ENCODE measurements around the gene PFN3.

Gene PFN3

DNA sequence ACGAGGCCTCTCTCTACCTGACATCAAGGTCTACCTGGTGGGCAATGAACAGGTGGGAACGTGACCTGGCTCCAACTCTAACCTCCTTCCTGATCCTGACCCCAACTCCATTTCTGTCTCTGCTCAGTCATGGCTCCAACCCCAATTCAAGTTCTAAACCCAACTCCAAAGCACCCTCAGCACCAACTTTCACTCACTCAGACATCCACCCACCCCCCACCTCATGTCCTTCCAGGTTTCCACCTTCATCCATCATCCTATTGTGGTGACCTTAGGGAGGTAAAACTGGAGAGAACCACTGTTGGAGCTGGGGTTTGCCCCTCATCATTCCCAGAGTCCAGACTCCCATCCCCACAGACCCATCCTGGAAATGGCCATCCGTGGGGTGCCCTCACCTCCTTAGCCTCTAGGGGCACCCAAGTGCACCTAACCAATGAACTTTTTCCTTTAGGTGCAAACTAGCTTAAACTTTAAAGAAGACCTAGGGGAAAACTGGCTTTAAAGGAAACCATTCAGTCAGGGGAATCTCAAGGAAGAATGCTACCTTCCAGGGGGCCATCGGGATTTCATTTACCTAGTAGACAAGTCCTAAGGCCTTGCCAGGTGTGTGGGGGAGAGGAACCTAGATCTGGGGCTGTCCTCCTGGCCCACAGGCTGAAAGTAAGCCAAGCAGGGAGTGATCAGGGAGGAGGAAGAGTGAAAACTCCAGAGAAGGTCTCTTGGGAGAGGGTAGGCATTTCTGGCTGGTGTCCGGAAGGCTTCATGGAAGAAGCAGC, 31.4 kb downstream of the PFN3 start:
- Histone ChIP-seq H3K9me3 (ENCODE audit: insufficient read depth, low read length, severe bottlenecking) (no peaks in the 10 kb centered on the region), H2AFZ (ENCODE audit: low read depth, low read length) (no peak overlapping the region), H3K4me2 (ENCODE audit: insufficient read depth, low read length) (no peak overlapping the region), H4K20me1 (ENCODE audit: insufficient read depth, low read length) (no peaks in the 10 kb centered on the region), H3K79me2 (ENCODE audit: insufficient read depth, low read length) (no peaks in the 10 kb centered on the region), H3K27me3 (ENCODE audit: insufficient read depth, low read length, poor library complexity) (no peaks in the 10 kb centered on the region), H3K4me3 (ENCODE audit: low read depth in 1 of 2, low read length in 2 of 2) (no peak overlapping the region), H3K9ac (ENCODE audit: low read depth, low read length) (no peak overlapping the region), H3K27ac (ENCODE audit: low read length) (no peak overlapping the region), H3K36me3 (ENCODE audit: insufficient read depth, low read length) (no peaks in the 10 kb centered on the region), H3K4me1 (ENCODE audit: insufficient read depth, low read length) (peaks cover 12% of the 10 kb centered on the region)
- TF ChIP-seq, protein P1, sequence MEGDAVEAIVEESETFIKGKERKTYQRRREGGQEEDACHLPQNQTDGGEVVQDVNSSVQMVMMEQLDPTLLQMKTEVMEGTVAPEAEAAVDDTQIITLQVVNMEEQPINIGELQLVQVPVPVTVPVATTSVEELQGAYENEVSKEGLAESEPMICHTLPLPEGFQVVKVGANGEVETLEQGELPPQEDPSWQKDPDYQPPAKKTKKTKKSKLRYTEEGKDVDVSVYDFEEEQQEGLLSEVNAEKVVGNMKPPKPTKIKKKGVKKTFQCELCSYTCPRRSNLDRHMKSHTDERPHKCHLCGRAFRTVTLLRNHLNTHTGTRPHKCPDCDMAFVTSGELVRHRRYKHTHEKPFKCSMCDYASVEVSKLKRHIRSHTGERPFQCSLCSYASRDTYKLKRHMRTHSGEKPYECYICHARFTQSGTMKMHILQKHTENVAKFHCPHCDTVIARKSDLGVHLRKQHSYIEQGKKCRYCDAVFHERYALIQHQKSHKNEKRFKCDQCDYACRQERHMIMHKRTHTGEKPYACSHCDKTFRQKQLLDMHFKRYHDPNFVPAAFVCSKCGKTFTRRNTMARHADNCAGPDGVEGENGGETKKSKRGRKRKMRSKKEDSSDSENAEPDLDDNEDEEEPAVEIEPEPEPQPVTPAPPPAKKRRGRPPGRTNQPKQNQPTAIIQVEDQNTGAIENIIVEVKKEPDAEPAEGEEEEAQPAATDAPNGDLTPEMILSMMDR (IDR thresholded peaks at IDR 0.05; ENCODE audit: borderline replicate concordance, extremely low read depth, low read length, poor library complexity, severe bottlenecking), result peak; percentile 81
- TF ChIP-seq EZH2 (IDR thresholded peaks at IDR 0.05; ENCODE audit: borderline replicate concordance, low read depth, low read length, severe bottlenecking), result no peak
- ATAC-seq (ENCODE audit: insufficient read depth, low read depth) (peak; percentile 70; the same call in 2 of the 3 replicates), DNase-seq (peak; percentile 40)

DNA sequence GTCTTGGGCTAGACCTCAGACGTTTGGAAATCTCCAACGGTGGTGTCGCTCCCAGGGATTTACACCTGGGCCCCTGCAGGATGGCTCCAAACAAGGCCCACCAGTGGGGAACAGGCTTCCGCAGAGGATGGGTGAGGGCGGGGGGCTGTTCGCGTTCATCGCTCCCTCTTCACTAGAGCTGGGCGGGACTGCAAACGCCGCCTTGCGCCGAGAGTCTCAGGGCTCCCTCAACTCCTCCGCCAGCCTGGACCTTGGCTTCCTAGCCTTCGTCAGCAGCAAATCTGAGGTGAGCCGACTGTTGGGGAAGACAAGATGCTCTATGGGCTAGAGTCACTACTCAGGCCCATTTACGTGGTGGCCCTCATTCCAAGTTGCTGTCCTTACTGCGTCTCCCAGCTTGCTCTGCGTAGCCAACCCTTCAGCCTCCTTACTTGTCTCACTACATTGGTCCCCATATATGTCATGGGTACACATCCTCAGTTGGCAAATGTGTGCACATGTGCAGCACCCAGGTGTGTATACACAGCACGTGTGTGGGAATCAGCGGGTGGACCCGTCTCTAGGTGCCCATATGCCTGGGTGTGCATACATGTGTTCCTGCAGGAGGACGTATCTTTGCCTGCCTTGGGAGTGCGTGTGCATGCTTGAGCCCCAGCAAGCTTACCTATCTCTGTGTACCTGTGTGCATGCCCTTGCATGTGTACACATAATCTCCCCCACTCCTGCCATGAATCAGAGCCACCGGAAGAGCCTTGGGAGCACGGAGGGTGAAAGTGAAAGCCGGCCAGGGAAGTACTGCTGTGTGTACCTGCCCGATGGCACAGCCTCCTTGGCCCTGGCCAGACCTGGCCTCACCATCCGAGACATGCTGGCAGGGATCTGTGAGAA, 32.2 kb downstream of the PFN3 start:
- Histone ChIP-seq H3K27me3 (ENCODE audit: insufficient read depth, low read length, poor library complexity) (no peaks in the 10 kb centered on the region), H3K36me3 (ENCODE audit: insufficient read depth, low read length) (no peaks in the 10 kb centered on the region), H4K20me1 (ENCODE audit: insufficient read depth, low read length) (no peaks in the 10 kb centered on the region), H2AFZ (ENCODE audit: low read depth, low read length) (no peak overlapping the region), H3K9ac (ENCODE audit: low read depth, low read length) (no peak overlapping the region), H3K4me2 (ENCODE audit: insufficient read depth, low read length) (no peak overlapping the region), H3K27ac (ENCODE audit: low read length) (no peak overlapping the region), H3K9me3 (ENCODE audit: insufficient read depth, low read length, severe bottlenecking) (no peaks in the 10 kb centered on the region), H3K4me1 (ENCODE audit: insufficient read depth, low read length) (peaks cover 17% of the 10 kb centered on the region), H3K79me2 (ENCODE audit: insufficient read depth, low read length) (no peaks in the 10 kb centered on the region), H3K4me3 (ENCODE audit: low read depth in 1 of 2, low read length in 2 of 2) (no peak overlapping the region)
- no peak for TF ChIP-seq EZH2 (IDR thresholded peaks at IDR 0.05; ENCODE audit: borderline replicate concordance, low read depth, low read length, severe bottlenecking)
- DNase-seq, result no peak
- no peak for ATAC-seq (ENCODE audit: insufficient read depth, low read depth)

DNA sequence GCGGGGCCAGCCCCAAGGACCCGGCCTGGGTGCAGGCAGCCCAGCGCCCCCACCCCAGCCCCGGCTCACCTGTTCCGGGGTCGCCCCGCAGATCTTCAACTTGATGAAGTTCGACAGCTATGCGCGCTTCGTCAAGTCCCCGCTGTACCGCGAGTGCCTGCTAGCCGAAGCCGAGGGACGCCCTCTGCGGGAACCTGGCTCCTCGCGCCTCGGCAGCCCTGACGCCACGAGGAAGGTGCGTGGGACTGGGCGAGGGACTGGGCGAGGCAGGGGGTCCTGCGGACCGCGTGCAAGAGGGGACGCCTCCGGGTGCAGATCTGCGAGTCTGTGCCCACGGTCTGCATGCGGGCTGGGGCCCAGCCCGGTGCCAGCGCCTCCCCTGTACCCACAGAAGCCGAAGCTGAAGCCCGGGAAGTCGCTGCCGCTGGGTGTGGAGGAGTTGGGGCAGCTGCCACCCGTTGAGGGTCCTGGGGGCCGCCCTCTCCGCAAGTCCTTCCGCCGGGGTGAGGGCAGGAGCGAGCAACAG, 33.1 kb downstream of the PFN3 start:
- Histone ChIP-seq H3K79me2 (ENCODE audit: insufficient read depth, low read length) (no peaks in the 10 kb centered on the region), H4K20me1 (ENCODE audit: insufficient read depth, low read length) (no peaks in the 10 kb centered on the region), H3K27ac (ENCODE audit: low read length) (no peak overlapping the region), H3K4me1 (ENCODE audit: insufficient read depth, low read length) (peaks cover 13% of the 10 kb centered on the region), H3K9ac (ENCODE audit: low read depth, low read length) (no peak overlapping the region), H3K4me2 (ENCODE audit: insufficient read depth, low read length) (no peak overlapping the region), H3K9me3 (ENCODE audit: insufficient read depth, low read length, severe bottlenecking) (no peaks in the 10 kb centered on the region), H3K27me3 (ENCODE audit: insufficient read depth, low read length, poor library complexity) (no peaks in the 10 kb centered on the region), H3K4me3 (ENCODE audit: low read depth in 1 of 2, low read length in 2 of 2) (no peak overlapping the region), H2AFZ (ENCODE audit: low read depth, low read length) (no peak overlapping the region), H3K36me3 (ENCODE audit: insufficient read depth, low read length) (no peaks in the 10 kb centered on the region)
- DNase-seq (no peak), ATAC-seq (ENCODE audit: insufficient read depth, low read depth) (no peak)
- TF ChIP-seq EZH2 (IDR thresholded peaks at IDR 0.05; ENCODE audit: borderline replicate concordance, low read depth, low read length, severe bottlenecking), result no peak
- TF ChIP-seq, protein P1 (IDR thresholded peaks at IDR 0.05; ENCODE audit: borderline replicate concordance, extremely low read depth, low read length, poor library complexity, severe bottlenecking), result no peak
